Myocyte (in vitro differentiated cells): ENCODE measurements around the gene TCN1. TPM values are rescaled to one million over a fixed set of nuclear protein-coding genes. Genes with fewer than 3 reads are reported as not detected.
"Not testable (repeated sequence)": the region's sequence is repeated elsewhere in the genome, so short reads cannot be mapped to it uniquely, and the experiment has no call there.

Experiments
- DNase-seq: peaks from one replicate; pipeline ENCODE4 v3.0.0-alpha.2; 2012; ENCODE audit warnings: low read depth
- total RNA-seq: library from RNA; depleted of rRNA; stranded (reverse); fragments of >200 nt; gene quantifications from 2 replicates; pipeline ENCODE4 v1.2.3, GENCODE V29; 2014

TCN1 gene
- total RNA-seq, 1 donor from 2014 or later, result not detected

- no peak for DNase-seq
Observed at GRCh38 chr11:59857439-59858434, 8.6 kb downstream of the TCN1 start.

- DNase-seq, result no peak
Observed at GRCh38 chr11:59854871-59855270, 11.4 kb downstream of the TCN1 start.

GRCh38 chr11:59851416-59851815 lies 14.9 kb downstream of the TCN1 start:
- not testable (repeated sequence) for DNase-seq

GRCh38 chr11:59849551-59849950 lies 16.7 kb downstream of the TCN1 start:
- DNase-seq, result not testable (repeated sequence)

GRCh38 chr11:59849129-59849528 lies 17.2 kb downstream of the TCN1 start:
- DNase-seq, result no peak

- not testable (repeated sequence) for DNase-seq
Observed at GRCh38 chr11:59848439-59848838, 17.8 kb downstream of the TCN1 start.

GRCh38 chr11:59847626-59848025 lies 18.7 kb downstream of the TCN1 start:
- DNase-seq, result no peak

GRCh38 chr11:59846556-59846955 lies 19.7 kb downstream of the TCN1 start:
- DNase-seq, result no peak

- no peak for DNase-seq
Observed at GRCh38 chr11:59845399-59845798, 20.9 kb downstream of the TCN1 start, which contains the start of gene CBLIF. Gene CBLIF, minus strand, starts transcription at chr11:59845499. Its CDS starts 46 bp downstream, at chr11:59845453.

GRCh38 chr11:59842316-59842715 lies 24.0 kb downstream of the TCN1 start:
- no peak for DNase-seq

- no peak for DNase-seq
Observed at GRCh38 chr11:59841514-59841913, 24.8 kb downstream of the TCN1 start.

GRCh38 chr11:59839615-59840014 lies 26.7 kb downstream of the TCN1 start:
- DNase-seq, result no peak

GRCh38 chr11:59833602-59834001 lies 32.7 kb downstream of the TCN1 start:
- DNase-seq, result no peak

- DNase-seq, result no peak
Observed at GRCh38 chr11:59829358-59829757, 36.9 kb downstream of the TCN1 start.

GRCh38 chr11:59822989-59823566 lies 43.2 kb downstream of the TCN1 start:
- DNase-seq, result peak; percentile 69

GRCh38 chr11:59818572-59818971 lies 47.7 kb downstream of the TCN1 start:
- DNase-seq, result peak; percentile 10

- not testable (repeated sequence) for DNase-seq
Observed at GRCh38 chr11:59816434-59816833, 49.9 kb downstream of the TCN1 start.

- DNase-seq, result no peak
Observed at GRCh38 chr11:59815754-59816153, 50.5 kb downstream of the TCN1 start.

- DNase-seq, result no peak
Observed at GRCh38 chr11:59814021-59814420, 52.3 kb downstream of the TCN1 start.

GRCh38 chr11:59813364-59813763 lies 52.9 kb downstream of the TCN1 start:
- DNase-seq, result no peak

- DNase-seq, result no peak
Observed at GRCh38 chr11:59812220-59812619, 54.1 kb downstream of the TCN1 start.

GRCh38 chr11:59810911-59811259 lies 55.4 kb downstream of the TCN1 start:
- DNase-seq, result no peak
